IMR-90 (cell line): ENCODE measurements around the gene CES3. TPM values are rescaled to one million over a fixed set of nuclear protein-coding genes. Genes with fewer than 3 reads are reported as not detected.

Source experiments
- ATAC-seq: fragments of 200-7000 bp; cut with Tn5 transposase; 2 replicates; pipeline ENCODE4 v1.9.1; 2020; ENCODE audit warnings: low read depth, mild to moderate bottlenecking, moderate library complexity
- BruUV-seq: library from RNA; stranded (reverse); fragments of 400-500 nt; replicated peaks from 2 replicates; lab custom pipeline; 2021; lab: Mats Ljungman, UMichigan
- CTCF ChIA-PET: fragments of 300-600 bp; formaldehyde crosslinking; extraction: SDS; loops from one replicate; lab custom pipeline; 2021; ENCODE audit warnings: antibody characterized with exemption; lab: Yijun Ruan, JAX
- POLR2A ChIA-PET: fragments of 300-600 bp; sonication (Branson Sonifier 250); formaldehyde crosslinking; loops from one replicate; lab custom pipeline; 2022; ENCODE audit warnings: antibody characterized with exemption; ENCODE audit not compliant: unreplicated experiment; lab: Charles Lee
- DNase-seq: peaks from one replicate; pipeline ENCODE4 v3.0.0; 2013
- H2AFZ ChIP-seq: replicated peaks from 2 replicates; pipeline ENCODE3; 2013; ENCODE audit warnings: low read length, mild to moderate bottlenecking; ENCODE audit not compliant: poor library complexity
- H2AK5ac ChIP-seq: 2 replicates; pipeline ENCODE4 v1.6.1; 2013; ENCODE audit warnings: low read depth, low read length, inconsistent platforms
- H2AK9ac ChIP-seq: replicated peaks from 2 replicates; pipeline ENCODE3; 2013; ENCODE audit warnings: mild to moderate bottlenecking, low read depth, low read length, moderate library complexity; ENCODE audit not compliant: poor library complexity
- H2BK120ac ChIP-seq: 2 replicates; pipeline ENCODE4 v1.6.1; 2013; ENCODE audit warnings: low read depth, low read length, inconsistent platforms
- H2BK15ac ChIP-seq: 3 replicates; pipeline ENCODE4 v1.6.1; 2013; ENCODE audit warnings: low read depth, low read length, inconsistent platforms
- H2BK20ac ChIP-seq: 2 replicates; pipeline ENCODE4 v1.6.1; 2013; ENCODE audit warnings: low read depth, mild to moderate bottlenecking, inconsistent platforms, low read length, moderate library complexity
- H2BK5ac ChIP-seq: 2 replicates; pipeline ENCODE4 v1.6.1; 2013; ENCODE audit warnings: mild to moderate bottlenecking, low read depth, low read length, inconsistent platforms; ENCODE audit not compliant: poor library complexity, severe bottlenecking
- H3K14ac ChIP-seq: replicated peaks from 2 replicates; pipeline ENCODE4 v1.6.1; 2013; ENCODE audit warnings: low read depth, low read length, inconsistent platforms
- H3K18ac ChIP-seq: 2 replicates; pipeline ENCODE4 v1.6.1; 2013; ENCODE audit warnings: low read depth, low read length, control low read depth
- H3K23ac ChIP-seq: 2 replicates; pipeline ENCODE4 v1.6.1; 2013; ENCODE audit warnings: low read depth, low read length, inconsistent platforms
- H3K27ac ChIP-seq: 2 replicates; pipeline ENCODE4 v1.5.1; 2013; ENCODE audit warnings: mild to moderate bottlenecking, control low read depth, low read length; ENCODE audit not compliant: insufficient read depth
- H3K27me3 ChIP-seq: 2 replicates; pipeline ENCODE4 v1.6.1; 2013; ENCODE audit warnings: low read length; ENCODE audit not compliant: control insufficient read depth, insufficient read depth
- H3K36me3 ChIP-seq: 2 replicates; pipeline ENCODE4 v1.6.1; 2013; ENCODE audit warnings: low read length, mixed read lengths; ENCODE audit not compliant: control insufficient read depth, insufficient read depth
- H3K4ac ChIP-seq: 2 replicates; pipeline ENCODE4 v1.6.1; 2013; ENCODE audit warnings: low read depth, low read length, inconsistent platforms
- H3K4me1 ChIP-seq: 2 replicates; pipeline ENCODE4 v1.6.1; 2013; ENCODE audit warnings: low read length, mixed read lengths; ENCODE audit not compliant: control insufficient read depth, insufficient read depth
- H3K4me2 ChIP-seq: 2 replicates; pipeline ENCODE4 v1.6.1; 2013; ENCODE audit warnings: low read depth, mild to moderate bottlenecking, control low read depth, low read length, moderate library complexity
- H3K4me3 ChIP-seq: 2 replicates; pipeline ENCODE4 v1.5.1; 2013; ENCODE audit warnings: low read depth, mild to moderate bottlenecking, control low read depth, low read length, moderate library complexity; ENCODE audit not compliant: insufficient read depth
- H3K56ac ChIP-seq: 2 replicates; pipeline ENCODE4 v1.6.1; 2013; ENCODE audit warnings: low read length, inconsistent platforms; ENCODE audit not compliant: insufficient read depth; ENCODE audit errors: extremely low read depth
- H3K79me1 ChIP-seq, 2 experiments: 2 replicates each; pipeline ENCODE4 v1.6.1; 2013; ENCODE audit warnings: low read length in 2 of 2, inconsistent platforms in 1 of 2, low read depth in 1 of 2
- H3K9ac ChIP-seq: 2 replicates; pipeline ENCODE4 v1.6.1; 2013; ENCODE audit warnings: low read depth, low read length, control low read depth
- H3K9me1 ChIP-seq: 2 replicates; pipeline ENCODE4 v1.6.1; 2013; ENCODE audit warnings: low read length, inconsistent platforms; ENCODE audit not compliant: insufficient read depth
- H3K9me3 ChIP-seq: 2 replicates; pipeline ENCODE4 v1.6.1; 2013; ENCODE audit warnings: low read length; ENCODE audit not compliant: control insufficient read depth, insufficient read depth
- H4K20me1 ChIP-seq: 2 replicates; pipeline ENCODE4 v1.6.1; 2013; ENCODE audit warnings: low read length, inconsistent platforms; ENCODE audit not compliant: insufficient read depth
- H4K5ac ChIP-seq: 2 replicates; pipeline ENCODE4 v1.6.1; 2013; ENCODE audit warnings: mild to moderate bottlenecking, low read depth, low read length, control low read depth
- H4K8ac ChIP-seq, 2 experiments: 2 replicates each; pipeline ENCODE4 v1.6.1; 2013; ENCODE audit warnings: low read depth in 2 of 2, low read length in 2 of 2, control low read depth in 1 of 2, inconsistent platforms in 1 of 2
- H4K91ac ChIP-seq: 2 replicates; pipeline ENCODE4 v1.6.1; 2013; ENCODE audit warnings: low read depth, low read length, inconsistent platforms; ENCODE audit not compliant: insufficient read depth
- CEBPB ChIP-seq: IDR thresholded peaks from 2 replicates; pipeline ENCODE4 v1.6.1; 2012; ENCODE audit warnings: low read depth, low read length, improper control_type of control experiment
- ELK1 ChIP-seq: fragments of 150-350 bp; IDR thresholded peaks from 2 replicates; pipeline ENCODE4 v1.6.1; 2016; ENCODE audit warnings: low read depth, mild to moderate bottlenecking, low read length, moderate library complexity, borderline replicate concordance
- MAFK ChIP-seq: IDR thresholded peaks from 2 replicates; pipeline ENCODE4 v1.6.1; 2012; ENCODE audit warnings: low read depth, low read length, improper control_type of control experiment
- NFE2L2 ChIP-seq: fragments of 150-350 bp; IDR thresholded peaks from 2 replicates; pipeline ENCODE4 v1.6.1; 2016; ENCODE audit warnings: low read depth, mild to moderate bottlenecking, low read length
- POLR2A ChIP-seq: IDR thresholded peaks from 2 replicates; pipeline ENCODE4 v1.6.1; 2012; ENCODE audit warnings: mild to moderate bottlenecking, low read depth, low read length
- RFX5 ChIP-seq: IDR thresholded peaks from 2 replicates; pipeline ENCODE4 v1.8.0; 2012; ENCODE audit warnings: low read depth, mild to moderate bottlenecking, low read length, moderate library complexity
- WGBS, 2 experiments: methylation state at CpG; one replicate each; pipeline versions ENCODE4 v1.1.5 to v1.1.7; 2013; ENCODE audit warnings: missing lambda C conversion rate in 2 of 2; ENCODE audit not compliant: insufficient read length in 1 of 2; ENCODE audit errors: extremely low coverage in 2 of 2; 5-methylcytosine and 5-hydroxymethylcytosine counted together
- dilution Hi-C: fragments of 300-500 bp; cut with HindIII; formaldehyde crosslinking; loops from one replicate; pipeline ENCODE4 v1.14.3; 2018; ENCODE audit warnings: low sequenced_read_pairs; ENCODE audit not compliant: unreplicated experiment
- in situ Hi-C: fragments of 300-500 bp; cut with MboI; formaldehyde crosslinking; loops from 3 replicates; pipeline ENCODE4 v1.14.3; 2019; ENCODE audit warnings: low sequenced_read_pairs, inconsistent platforms, mixed read lengths
- intact Hi-C: fragments of 100-400 bp; cut with micrococcal nuclease; formaldehyde crosslinking; loops from 2 replicates; pipeline ENCODE4 v1.10.0; 2022
- polyA plus RNA-seq, 3 experiments: library from polyadenylated mRNA; depleted of rRNA; stranded (reverse); fragments of >200 nt; gene quantifications; 2 replicates each; pipeline ENCODE4 v1.2.3, GENCODE V29; 2012; ENCODE audit warnings: low replicate concordance in 1 of 3
- total RNA-seq: library from RNA; depleted of rRNA; stranded (reverse); fragments of >200 nt; gene quantifications from 2 replicates; pipeline ENCODE4 v1.2.3, GENCODE V29; 2012
- TF ChIP-seq, protein P1 (sequence below): conservative IDR thresholded peaks from 2 replicates; pipeline ENCODE4 v1.5.1; 2012; ENCODE audit warnings: mild to moderate bottlenecking, low read depth, low read length, improper control_type of control experiment

The CES3 gene
- total and polyA plus RNA-seq, 2 of the 4 experiments (the other 2 are of a cell fraction): 0.03 TPM; not detected in 1

GRCh38 chr16:66920299-66920590, 40.8 kb upstream of the CES3 start:
- H2BK120ac ChIP-seq: no peak overlapping the region
- no peaks in the 10 kb centered on the region for H3K9me1 ChIP-seq
- peaks cover 3% of the 10 kb centered on the region for H3K4me1 ChIP-seq
- in situ Hi-C loops (no loop called here), intact Hi-C loops (no loop called here), dilution Hi-C loops (no loop called here)
- peaks cover 38% of the 10 kb centered on the region for H3K27me3 ChIP-seq
- H2BK5ac ChIP-seq: no peak overlapping the region
- DNase-seq: no peak
- TF ChIP-seq POLR2A (no peak), NFE2L2 (no peak), CEBPB (no peak), MAFK (no peak), RFX5 (no peak), ELK1 (no peak)
- TF ChIP-seq, protein P1, sequence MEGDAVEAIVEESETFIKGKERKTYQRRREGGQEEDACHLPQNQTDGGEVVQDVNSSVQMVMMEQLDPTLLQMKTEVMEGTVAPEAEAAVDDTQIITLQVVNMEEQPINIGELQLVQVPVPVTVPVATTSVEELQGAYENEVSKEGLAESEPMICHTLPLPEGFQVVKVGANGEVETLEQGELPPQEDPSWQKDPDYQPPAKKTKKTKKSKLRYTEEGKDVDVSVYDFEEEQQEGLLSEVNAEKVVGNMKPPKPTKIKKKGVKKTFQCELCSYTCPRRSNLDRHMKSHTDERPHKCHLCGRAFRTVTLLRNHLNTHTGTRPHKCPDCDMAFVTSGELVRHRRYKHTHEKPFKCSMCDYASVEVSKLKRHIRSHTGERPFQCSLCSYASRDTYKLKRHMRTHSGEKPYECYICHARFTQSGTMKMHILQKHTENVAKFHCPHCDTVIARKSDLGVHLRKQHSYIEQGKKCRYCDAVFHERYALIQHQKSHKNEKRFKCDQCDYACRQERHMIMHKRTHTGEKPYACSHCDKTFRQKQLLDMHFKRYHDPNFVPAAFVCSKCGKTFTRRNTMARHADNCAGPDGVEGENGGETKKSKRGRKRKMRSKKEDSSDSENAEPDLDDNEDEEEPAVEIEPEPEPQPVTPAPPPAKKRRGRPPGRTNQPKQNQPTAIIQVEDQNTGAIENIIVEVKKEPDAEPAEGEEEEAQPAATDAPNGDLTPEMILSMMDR: no peak
- WGBS, 2 experiments: no CpG with 5 or more reads among the region's 2 CpGs
- H2AFZ ChIP-seq: no peak overlapping the region
- H3K9me3 ChIP-seq: no peaks in the 10 kb centered on the region
- H2AK9ac ChIP-seq: no peak overlapping the region
- no peak overlapping the region for H3K18ac ChIP-seq
- no peak overlapping the region for H2BK20ac ChIP-seq
- H3K79me1 ChIP-seq: no peaks in the 10 kb centered on the region
- H4K8ac ChIP-seq: no peak overlapping the region
- no peak overlapping the region for H3K4ac ChIP-seq
- no peak for ATAC-seq
- H3K56ac ChIP-seq: no peak overlapping the region
- H3K14ac ChIP-seq: no peak overlapping the region
- no peaks in the 10 kb centered on the region for H3K36me3 ChIP-seq
- no peak overlapping the region for H2AK5ac ChIP-seq
- H3K4me2 ChIP-seq: no peak overlapping the region
- H3K27ac ChIP-seq: no peak overlapping the region
- H4K91ac ChIP-seq: no peak overlapping the region
- H3K9ac ChIP-seq: no peak overlapping the region
- no peak overlapping the region for H2BK15ac ChIP-seq
- CTCF ChIA-PET: no interaction called here
- BruUV-seq: no TSS peak
- no peak overlapping the region for H4K5ac ChIP-seq
- H4K20me1 ChIP-seq: no peaks in the 10 kb centered on the region
- no peak overlapping the region for H3K4me3 ChIP-seq
- no peak overlapping the region for H3K23ac ChIP-seq
- POLR2A ChIA-PET: no interaction called here
